Dermis blood vessel endothelial cell (primary cell): ENCODE data around the gene XCR1. TPM values are rescaled to one million over a fixed set of nuclear protein-coding genes. Genes with fewer than 3 reads are reported as not detected.
A peak's percentile ranks its signal among the peaks of the same experiment; 100 is the strongest.
"Not testable (repeated sequence)": the region's sequence is repeated elsewhere in the genome, so short reads cannot be mapped to it uniquely, and the experiment has no call there.

Experiments used
- DNase-seq: peaks from one replicate; pipeline ENCODE4 v3.0.0; 2010
- total RNA-seq: library from RNA; depleted of rRNA; stranded (reverse); fragments of >200 nt; gene quantifications from 2 replicates; pipeline ENCODE4 v1.2.3, GENCODE V29; 2014

Gene XCR1
- not detected in 2 replicates for total RNA-seq

GRCh38 chr3:46027021-46027705, at the start of gene XCR1:
Gene XCR1 (minus strand): TSS chr3:46027483. CDS start chr3:46021947, 5,536 bp downstream.
- DNase-seq = no peak

GRCh38 chr3:46076606-46077005, 49.3 kb upstream of the XCR1 start:
- peak; percentile 10 for DNase-seq

- no peak for DNase-seq
Observed at GRCh38 chr3:46075816-46076215, 48.5 kb upstream of the XCR1 start.

GRCh38 chr3:46071222-46071858, 44.1 kb upstream of the XCR1 start:
- DNase-seq = no peak

GRCh38 chr3:46070595-46071093, 43.4 kb upstream of the XCR1 start:
- DNase-seq = no peak

GRCh38 chr3:46068501-46068900, 41.2 kb upstream of the XCR1 start:
- no peak for DNase-seq

- DNase-seq = no peak
Observed at GRCh38 chr3:46067401-46067800, 40.1 kb upstream of the XCR1 start.

- no peak for DNase-seq
Observed at GRCh38 chr3:46065750-46066256, 38.5 kb upstream of the XCR1 start.

GRCh38 chr3:46065294-46065705, 38.0 kb upstream of the XCR1 start:
- DNase-seq = no peak

GRCh38 chr3:46062679-46063078, 35.4 kb upstream of the XCR1 start:
- no peak for DNase-seq

- DNase-seq = no peak
Observed at GRCh38 chr3:46061887-46062286, 34.6 kb upstream of the XCR1 start.

- DNase-seq = no peak
Observed at GRCh38 chr3:46061108-46061720, 33.9 kb upstream of the XCR1 start.

- no peak for DNase-seq
Observed at GRCh38 chr3:46060551-46060950, 33.3 kb upstream of the XCR1 start.

GRCh38 chr3:46059432-46059831, 32.1 kb upstream of the XCR1 start:
- no peak for DNase-seq

- DNase-seq = no peak
Observed at GRCh38 chr3:46058981-46059380, 31.7 kb upstream of the XCR1 start.

GRCh38 chr3:46057716-46058115, 30.4 kb upstream of the XCR1 start:
- DNase-seq = no peak

GRCh38 chr3:46056686-46057085, 29.4 kb upstream of the XCR1 start:
- DNase-seq = no peak

- not testable (repeated sequence) for DNase-seq
Observed at GRCh38 chr3:46053761-46054515, 26.7 kb upstream of the XCR1 start.

- not testable (repeated sequence) for DNase-seq
Observed at GRCh38 chr3:46053265-46053664, 26.0 kb upstream of the XCR1 start.

GRCh38 chr3:46052531-46052930, 25.2 kb upstream of the XCR1 start:
- no peak for DNase-seq

- no peak for DNase-seq
Observed at GRCh38 chr3:46049093-46049492, 21.8 kb upstream of the XCR1 start.

- not testable (repeated sequence) for DNase-seq
Observed at GRCh38 chr3:46046231-46046630, 18.9 kb upstream of the XCR1 start.

- DNase-seq = no peak
Observed at GRCh38 chr3:46038916-46039315, 11.6 kb upstream of the XCR1 start.
